Psoas muscle (tissue), 8 donors: ENCODE data around the gene CELA3A. TPM values are rescaled to one million over a fixed set of nuclear protein-coding genes. Genes with fewer than 3 reads are reported as not detected.

Experiments
- ATAC-seq, 4 donors: fragments of 200-7000 bp; cut with Tn5 transposase; one replicate each; pipeline ENCODE4 v1.9.1; 2020; ENCODE audit warnings: moderate library complexity in 3 of 4, mild to moderate bottlenecking in 2 of 4
- DNase-seq, 2 donors: peaks; one replicate each; pipeline ENCODE4 v3.0.0-alpha.2; 2020
- H3K27ac ChIP-seq: fragments of 200-600 bp; one replicate; pipeline ENCODE4 v1.8.0; 2022
- H3K27me3 ChIP-seq, 3 donors: fragments of 200-600 bp in 1 of 3; one replicate each; pipeline versions ENCODE4 v1.6.1 to v1.8.0; 2013 to 2022; ENCODE audit warnings: low read length in 2 of 3, mild to moderate bottlenecking in 2 of 3, moderate library complexity in 1 of 3; ENCODE audit not compliant: insufficient read depth in 3 of 3
- H3K36me3 ChIP-seq, 2 donors: fragments of 200-600 bp in 1 of 2; one replicate each; pipeline versions ENCODE4 v1.6.1 to v1.8.0; 2013 to 2022; ENCODE audit warnings: low read depth in 1 of 2, mild to moderate bottlenecking in 1 of 2, moderate library complexity in 1 of 2; ENCODE audit not compliant: insufficient read depth in 1 of 2
- H3K4me1 ChIP-seq: fragments of 200-600 bp; one replicate; pipeline ENCODE4 v1.8.0; 2022
- H3K4me3 ChIP-seq: fragments of 200-600 bp; one replicate; pipeline ENCODE4 v1.8.0; 2022; ENCODE audit warnings: mild to moderate bottlenecking
- H3K9me3 ChIP-seq: fragments of 200-600 bp; one replicate; pipeline ENCODE4 v1.8.0; 2022
- CTCF ChIP-seq: fragments of 200-600 bp; IDR thresholded peaks from one replicate; pipeline ENCODE4 v1.8.0; 2022; ENCODE audit warnings: antibody characterized with exemption
- WGBS, 3 donors: extraction: QIAGEN DNeasy Blood & Tissue Kit; methylation state at CpG; one replicate each; pipeline versions ENCODE4 v1.1.6 to v1.1.7; 2013; 5-methylcytosine and 5-hydroxymethylcytosine counted together
- intact Hi-C, 2 donors: fragments of 100-400 bp; cut with DNase I; formaldehyde crosslinking; loops; one replicate each; pipeline versions ENCODE4 v1.11.0 to v1.14.2; 2022
- long read RNA-seq, 2 donors: library from polyadenylated mRNA; unstranded; transcript quantifications; one replicate each; pipeline ENCODE4 v2.0.0, GENCODE V29; 2021
- polyA plus RNA-seq, 3 donors: library from polyadenylated mRNA; stranded (reverse); fragments of 200-250 nt; gene quantifications; one replicate each; pipeline ENCODE4 v1.2.3, GENCODE V29; 2013
- total RNA-seq, 4 donors: library from RNA; stranded (reverse); fragmentation: NEBNext Ultra II Directional in 2 of 4; extraction: Animal tissue kit (Norgen Biotek cat#: 25700) in 2 of 4; gene quantifications; one replicate each; pipeline versions ENCODE4 v1.2.1 to v1.2.4, GENCODE V29; 2021 to 2023
- donor health status: healthy with polysubstance abuse.
- donor health status: DM: no; HTN: no; CAD: no; lungs with moderate emphysema.
- donor health status: Bipolar disorder and iron deficiency.
- donor health status: healthy.
- donor health status: DM: yes; HTN: yes; CAD: no.
- donor health status: DM: no; HTN: no; CAD: no.
- donor health status: DM: no; HTN: no; CAD: no.
- donor health status: DM: yes; HTN: yes; CAD: no.

Gene CELA3A
- 1 to 10 TPM in 1 of 4 donors, under 1 TPM in 1, not detected in 2; 0.65 to 4.0 TPM for total RNA-seq
- 1 to 10 TPM in 1 of 3 donors, under 1 TPM in 1, not detected in 1; 0.62 to 2.2 TPM for polyA plus RNA-seq
- long read RNA-seq, donor 1: 0 reads
- long read RNA-seq, donor 2: 0 reads

GRCh38 chr1:22001409-22001808 is at the start of gene CELA3A:
Gene CELA3A, plus strand, starts transcription at chr1:22001657. Its CDS starts 18 bp downstream, at chr1:22001675.
- H3K27ac ChIP-seq: no peak within 1 kb of the TSS
- TF ChIP-seq CTCF: no peak
- no peaks in the 10 kb centered on the region for H3K9me3 ChIP-seq
- intact Hi-C loops: no loop called here
- H3K27me3 ChIP-seq: no peaks in the 10 kb centered on the region
- H3K36me3 ChIP-seq: no peaks in the 10 kb centered on the region
- H3K4me1 ChIP-seq: no peaks in the 10 kb centered on the region
- H3K4me3 ChIP-seq: no peak within 1 kb of the TSS
- DNase-seq (no peak), ATAC-seq (no peak)
- 66 to 72% (median 68%) methylated on average over 5 of the region's 5 CpGs for WGBS, 3 donors

- Histone ChIP-seq H3K9me3 (no peaks in the 10 kb centered on the region), H3K4me1 (peaks cover 6% of the 10 kb centered on the region), H3K27me3 (peaks cover 0 to 1% (median 0%) of the 10 kb centered on the region in 3 donors), H3K4me3 (no peak overlapping the region), H3K27ac (no peak overlapping the region), H3K36me3 (no peaks in the 10 kb centered on the region)
- ATAC-seq (no peak), DNase-seq (peak in 1 of 2 donors; percentile 35)
- WGBS, 3 donors: 50 to 59% (median 56%) methylated on average over 6 of the region's 6 CpGs
- intact Hi-C loops: no loop called here
- no peak for TF ChIP-seq CTCF
Observed at GRCh38 chr1:21952786-21953520, 48.5 kb upstream of the CELA3A start.

- peaks cover 0 to 1% (median 0%) of the 10 kb centered on the region in 3 donors for H3K27me3 ChIP-seq
- DNase-seq: peak; percentile 77 to 88
- peak; percentile 30 to 61 (median 55) for ATAC-seq
- H3K4me3 ChIP-seq: no peak overlapping the region
- peak overlapping the region; percentile 61 for H3K27ac ChIP-seq
- TF ChIP-seq CTCF: no peak
- intact Hi-C loops: no loop called here
- H3K36me3 ChIP-seq: no peaks in the 10 kb centered on the region
- H3K4me1 ChIP-seq: peaks cover 6% of the 10 kb centered on the region
- 43 to 69% (median 45%) methylated on average over 16 of the region's 16 CpGs for WGBS, 3 donors
- H3K9me3 ChIP-seq: no peaks in the 10 kb centered on the region
Observed at GRCh38 chr1:21955058-21955457, 46.4 kb upstream of the CELA3A start.

- H3K9me3 ChIP-seq: no peaks in the 10 kb centered on the region
- H3K4me1 ChIP-seq: peaks cover 6% of the 10 kb centered on the region
- no peaks in the 10 kb centered on the region for H3K36me3 ChIP-seq
- TF ChIP-seq CTCF: no peak
- H3K4me3 ChIP-seq: no peak overlapping the region
- DNase-seq (peak; percentile 53 to 69), ATAC-seq (peak; percentile 22 to 59 (median 46))
- intact Hi-C loops: no loop called here
- 57 to 76% (median 65%) methylated on average over 9 of the region's 9 CpGs for WGBS, 3 donors
- H3K27ac ChIP-seq: peak overlapping the region; percentile 61
- peaks cover 0 to 1% (median 0%) of the 10 kb centered on the region in 3 donors for H3K27me3 ChIP-seq
Observed at GRCh38 chr1:21955501-21956281, 45.8 kb upstream of the CELA3A start.
